ENCODE measurements around the gene ATP8A2. TPM values are rescaled to one million over a fixed set of nuclear protein-coding genes. Genes with fewer than 3 reads are reported as not detected.
A peak's percentile ranks its signal among the peaks of the same experiment; 100 is the strongest.

Gene ATP8A2
- total and polyA plus RNA-seq, 12 donors = under 0.01 to 0.18 (median 0.10) TPM; not detected in 3

DNA sequence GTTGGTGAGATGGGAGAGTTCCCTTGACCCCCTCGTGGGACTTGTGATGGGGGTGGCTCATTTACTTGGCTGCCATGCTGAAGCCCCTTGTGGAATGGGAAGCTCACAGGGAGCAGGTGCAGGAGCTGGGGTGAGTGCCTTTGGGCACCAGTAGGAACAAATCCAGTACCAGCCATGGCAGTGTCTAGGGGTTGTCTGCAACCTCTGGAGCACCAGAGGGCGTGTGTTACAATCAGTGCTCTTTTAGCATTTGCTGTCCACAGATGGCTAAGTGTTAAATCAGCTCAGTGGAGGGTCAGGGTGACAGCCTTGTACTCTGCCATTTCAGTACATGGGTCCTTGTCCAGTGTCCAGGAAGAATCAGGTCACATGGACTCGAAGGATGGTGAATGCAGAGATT, 75.6 kb downstream of the ATP8A2 start:
- Histone ChIP-seq H3K4me1 (no peaks in the 10 kb centered on the region), H3K9me3 (peaks cover 0 to 14% (median 0%) of the 10 kb centered on the region in 11 donors), H3K27me3 (peaks cover 0 to 24% (median 10%) of the 10 kb centered on the region in 7 donors), H3K4me3 (no peak overlapping the region), H3K27ac (no peak overlapping the region), H3K36me3 (no peaks in the 10 kb centered on the region)
- ATAC-seq (no peak), DNase-seq (no peak)
- no peak for TF ChIP-seq CTCF (IDR thresholded peaks at IDR 0.05)
- intact Hi-C loops (cut with DNase I) = no loop called here
- WGBS, 2 donors = 63 to 67% methylated on average over 3 of the region's 3 CpGs

- intact Hi-C loops (cut with DNase I) = no loop called here
- DNase-seq (no peak), ATAC-seq (no peak)
- H3K27me3 ChIP-seq = peaks cover 0 to 14% (median 0%) of the 10 kb centered on the region in 7 donors
- no peaks in the 10 kb centered on the region for H3K9me3 ChIP-seq
- 75% methylated on average over 7 of the region's 7 CpGs for WGBS, 2 donors
- no peaks in the 10 kb centered on the region for H3K36me3 ChIP-seq
- no peak for TF ChIP-seq CTCF (IDR thresholded peaks at IDR 0.05)
- H3K4me1 ChIP-seq = no peaks in the 10 kb centered on the region
- H3K4me3 ChIP-seq = no peak overlapping the region
- H3K27ac ChIP-seq = no peak overlapping the region
Measured at GRCh38 chr13:25453850-25454365, 82.1 kb downstream of the ATP8A2 start.

- no peak overlapping the region for H3K4me3 ChIP-seq
- DNase-seq = no peak
- no peaks in the 10 kb centered on the region for H3K36me3 ChIP-seq
- H3K27ac ChIP-seq = no peak overlapping the region
- 62 to 66% methylated on average over 3 of the region's 3 CpGs for WGBS, 2 donors
- no peaks in the 10 kb centered on the region for H3K9me3 ChIP-seq
- H3K27me3 ChIP-seq = peaks cover 0 to 18% (median 0%) of the 10 kb centered on the region in 7 donors
- H3K4me1 ChIP-seq = no peaks in the 10 kb centered on the region
- intact Hi-C loops (cut with DNase I) = no loop called here
- no peak for TF ChIP-seq CTCF (IDR thresholded peaks at IDR 0.05)
- peak in 1 of 8 donors; percentile 13 for ATAC-seq
Measured at GRCh38 chr13:25455146-25455545, 83.4 kb downstream of the ATP8A2 start.

DNA sequence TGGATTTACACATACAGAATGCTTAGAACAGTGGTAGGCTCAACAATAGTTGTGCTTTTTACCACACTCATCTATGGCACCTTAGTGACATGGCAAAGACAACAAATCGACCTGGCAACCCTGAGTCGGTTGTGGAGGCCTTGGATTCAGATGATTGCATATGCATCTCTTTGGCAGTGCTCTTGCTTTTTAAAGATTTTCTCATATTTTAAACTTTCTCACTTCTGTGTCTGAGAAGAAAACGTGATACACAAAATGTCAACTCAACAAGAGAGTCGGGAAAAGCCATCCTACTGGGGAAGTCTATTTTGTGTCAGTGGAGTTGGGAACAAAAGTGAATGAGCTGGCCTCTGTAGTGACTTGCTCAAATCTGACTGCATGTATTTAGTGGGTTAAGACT, 85.8 kb downstream of the ATP8A2 start:
- H3K27ac ChIP-seq = no peak overlapping the region
- no peak overlapping the region for H3K4me3 ChIP-seq
- no peaks in the 10 kb centered on the region for H3K4me1 ChIP-seq
- no peak for ATAC-seq
- intact Hi-C loops (cut with DNase I) = no loop called here
- TF ChIP-seq CTCF (IDR thresholded peaks at IDR 0.05) = no peak
- H3K9me3 ChIP-seq = no peaks in the 10 kb centered on the region
- no peak for DNase-seq
- peaks cover 0 to 18% (median 0%) of the 10 kb centered on the region in 7 donors for H3K27me3 ChIP-seq
- no peaks in the 10 kb centered on the region for H3K36me3 ChIP-seq
- WGBS, 2 donors = 82 to 83% methylated on average over 4 of the region's 4 CpGs
